GM19238 (cell line): Measurements from ENCODE around the gene DPY19L1.
"Not testable (repeated sequence)": the region's sequence is repeated elsewhere in the genome, so short reads cannot be mapped to it uniquely, and the experiment has no call there.

Experiments used
- DNase-seq: peaks from one replicate; pipeline ENCODE4 v3.0.0; 2011; ENCODE audit warnings: low spot score; ENCODE audit not compliant: insufficient read length

The DPY19L1 gene

GRCh38 chr7:35035511-35035961 is 1.7 kb downstream of the DPY19L1 start:
- peak; percentile 41 for DNase-seq

GRCh38 chr7:35032166-35032565 is 5.1 kb downstream of the DPY19L1 start:
- no peak for DNase-seq

- no peak for DNase-seq
These were observed 6.4 kb downstream of the DPY19L1 start for GRCh38 chr7:35030848-35031247.

- DNase-seq, result no peak
These were observed 8.0 kb downstream of the DPY19L1 start for GRCh38 chr7:35029311-35029710.

GRCh38 chr7:35026150-35026549 is 11.1 kb downstream of the DPY19L1 start:
- DNase-seq, result no peak

- no peak for DNase-seq
These were observed 11.9 kb downstream of the DPY19L1 start for GRCh38 chr7:35025369-35025870.

GRCh38 chr7:35024298-35024697 is 13.0 kb downstream of the DPY19L1 start:
- DNase-seq, result no peak

GRCh38 chr7:35022725-35023124 is 14.6 kb downstream of the DPY19L1 start:
- DNase-seq, result no peak

- no peak for DNase-seq
These were observed 15.8 kb downstream of the DPY19L1 start for GRCh38 chr7:35021445-35021844.

- no peak for DNase-seq
These were observed 17.5 kb downstream of the DPY19L1 start for GRCh38 chr7:35019801-35020200.

GRCh38 chr7:35019179-35019729 is 18.0 kb downstream of the DPY19L1 start:
- DNase-seq, result no peak

- DNase-seq, result no peak
These were observed 21.9 kb downstream of the DPY19L1 start for GRCh38 chr7:35015346-35015859.

- DNase-seq, result no peak
These were observed 25.1 kb downstream of the DPY19L1 start for GRCh38 chr7:35012160-35012559.

- DNase-seq, result no peak
These were observed 26.2 kb downstream of the DPY19L1 start for GRCh38 chr7:35011085-35011484.

- no peak for DNase-seq
These were observed 29.5 kb downstream of the DPY19L1 start for GRCh38 chr7:35007768-35008167.

GRCh38 chr7:35004531-35005095 is 32.7 kb downstream of the DPY19L1 start:
- DNase-seq, result no peak

GRCh38 chr7:35003679-35004303 is 33.5 kb downstream of the DPY19L1 start:
- DNase-seq, result no peak

GRCh38 chr7:35003177-35003650 is 34.1 kb downstream of the DPY19L1 start:
- DNase-seq, result not testable (repeated sequence)

GRCh38 chr7:34998335-34998734 is 39.0 kb downstream of the DPY19L1 start:
- not testable (repeated sequence) for DNase-seq

- DNase-seq, result not testable (repeated sequence)
These were observed 40.7 kb downstream of the DPY19L1 start for GRCh38 chr7:34996423-34997090.

GRCh38 chr7:34995757-34996156 is 41.5 kb downstream of the DPY19L1 start:
- DNase-seq, result no peak
